SU-DHL-6 (cell line): Measurements from ENCODE around the gene ATG2B.

Source experiments
- H2AFZ ChIP-seq: fragments of 200-600 bp; sonication (generic); 2 replicates; pipeline ENCODE4 v1.6.1; 2014; ENCODE audit warnings: low read depth, mild to moderate bottlenecking, moderate library complexity, mixed read lengths, antibody characterized with exemption, low read length; ENCODE audit not compliant: severe bottlenecking
- H3F3A ChIP-seq: fragments of 200-600 bp; shearing (Covaris generic); 2 replicates; pipeline ENCODE4 v1.6.0; 2016; ENCODE audit warnings: antibody characterized with exemption, mild to moderate bottlenecking; ENCODE audit not compliant: insufficient read depth
- H3K27ac ChIP-seq: fragments of 200-600 bp; sonication (generic); 2 replicates; pipeline ENCODE4 v1.5.1; 2016; ENCODE audit warnings: low read depth, mild to moderate bottlenecking, low read length, moderate library complexity, mixed read lengths
- H3K27me3 ChIP-seq: fragments of 200-600 bp; sonication (generic), shearing (Covaris generic); 2 replicates; pipeline ENCODE4 v1.6.0; 2014; ENCODE audit warnings: mild to moderate bottlenecking, low read length
- H3K36me3 ChIP-seq: fragments of 200-600 bp; sonication (generic); 2 replicates; pipeline ENCODE4 v1.6.1; 2014; ENCODE audit warnings: mild to moderate bottlenecking, low read length, mixed read lengths
- H3K4me2 ChIP-seq: fragments of 300-600, 200-600 bp; shearing (Covaris generic), sonication (generic); 2 replicates; pipeline ENCODE4 v1.6.0; 2014; ENCODE audit warnings: low read length, low read depth, mild to moderate bottlenecking; ENCODE audit not compliant: poor library complexity, severe bottlenecking
- H3K4me3 ChIP-seq: fragments of 200-600 bp; sonication (generic); 2 replicates; pipeline ENCODE4 v1.5.1; 2014; ENCODE audit warnings: antibody characterized with exemption, low read length, mild to moderate bottlenecking, mixed read lengths; ENCODE audit not compliant: insufficient read depth, poor library complexity, severe bottlenecking
- H3K79me2 ChIP-seq: fragments of 200-600 bp; sonication (generic); 2 replicates; pipeline ENCODE4 v1.6.1; 2014; ENCODE audit warnings: mild to moderate bottlenecking, low read length, moderate library complexity; ENCODE audit not compliant: insufficient read depth
- H3K9ac ChIP-seq: fragments of 200-600 bp; sonication (generic); 2 replicates; pipeline ENCODE4 v1.7.0; 2014; ENCODE audit warnings: mild to moderate bottlenecking, low read length
- H3K9me2 ChIP-seq: fragments of 200-600 bp; sonication (generic); replicated peaks from 2 replicates; pipeline ENCODE4 v1.6.1; 2014; ENCODE audit warnings: low read length; ENCODE audit not compliant: insufficient read depth
- H3K9me3 ChIP-seq: fragments of 200-600 bp; sonication (generic); 2 replicates; pipeline ENCODE4 v1.6.1; 2014; ENCODE audit warnings: low read length, mixed read lengths; ENCODE audit not compliant: insufficient read depth
- H4K20me1 ChIP-seq: fragments of 200-600 bp; sonication (generic); 2 replicates; pipeline ENCODE4 v1.6.1; 2014; ENCODE audit warnings: low read depth, mild to moderate bottlenecking, antibody characterized with exemption, low read length, moderate library complexity, mixed read lengths
- CTCF ChIP-seq: fragments of 200-600 bp; sonication (generic); IDR thresholded peaks from one replicate; pipeline ENCODE4 v1.5.1; 2017; ENCODE audit warnings: antibody characterized with exemption, mild to moderate bottlenecking, low read length, moderate library complexity; ENCODE audit not compliant: insufficient read depth, poor library complexity, severe bottlenecking
- EZH2phosphoT487 ChIP-seq: fragments of 200-600 bp; sonication (generic), shearing (Covaris generic); conservative IDR thresholded peaks from 2 replicates; pipeline ENCODE4 v1.6.1; 2018; ENCODE audit warnings: mild to moderate bottlenecking, antibody characterized with exemption, low read length, moderate library complexity, mixed read lengths

ATG2B gene

DNA sequence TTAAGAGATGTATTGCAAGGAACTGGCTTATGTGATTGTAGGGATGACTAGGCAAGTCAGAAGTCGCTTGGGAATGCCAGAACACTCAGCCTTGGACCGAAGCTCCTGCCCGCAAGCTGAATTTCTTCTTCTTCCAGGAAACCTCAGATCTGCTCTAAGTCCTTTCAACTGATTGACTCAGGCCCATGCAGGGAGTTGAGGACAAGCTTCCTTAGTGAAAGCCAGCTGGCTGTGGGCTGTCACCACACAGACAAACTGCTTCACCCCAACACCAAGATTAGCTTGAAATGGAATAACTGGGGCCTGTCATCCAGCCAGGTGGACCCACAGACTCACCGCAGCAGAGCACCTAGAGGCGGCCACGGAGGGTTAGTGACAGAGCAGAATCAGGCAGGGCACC, 133.8 kb downstream of the ATG2B start:
- Histone ChIP-seq H3K4me2 (no peak overlapping the region), H3K9me3 (no peaks in the 10 kb centered on the region), H3F3A (no peaks in the 10 kb centered on the region), H2AFZ (no peak overlapping the region), H3K9ac (no peak overlapping the region), H3K4me3 (no peak overlapping the region), H3K9me2 (no peaks in the 10 kb centered on the region), H3K36me3 (no peaks in the 10 kb centered on the region), H3K79me2 (no peaks in the 10 kb centered on the region), H4K20me1 (no peaks in the 10 kb centered on the region), H3K27me3 (no peaks in the 10 kb centered on the region), H3K27ac (no peak overlapping the region)
- TF ChIP-seq EZH2phosphoT487 (no peak), CTCF (no peak)
